ENCODE data around the gene LRRC71.

Gene LRRC71

DNA sequence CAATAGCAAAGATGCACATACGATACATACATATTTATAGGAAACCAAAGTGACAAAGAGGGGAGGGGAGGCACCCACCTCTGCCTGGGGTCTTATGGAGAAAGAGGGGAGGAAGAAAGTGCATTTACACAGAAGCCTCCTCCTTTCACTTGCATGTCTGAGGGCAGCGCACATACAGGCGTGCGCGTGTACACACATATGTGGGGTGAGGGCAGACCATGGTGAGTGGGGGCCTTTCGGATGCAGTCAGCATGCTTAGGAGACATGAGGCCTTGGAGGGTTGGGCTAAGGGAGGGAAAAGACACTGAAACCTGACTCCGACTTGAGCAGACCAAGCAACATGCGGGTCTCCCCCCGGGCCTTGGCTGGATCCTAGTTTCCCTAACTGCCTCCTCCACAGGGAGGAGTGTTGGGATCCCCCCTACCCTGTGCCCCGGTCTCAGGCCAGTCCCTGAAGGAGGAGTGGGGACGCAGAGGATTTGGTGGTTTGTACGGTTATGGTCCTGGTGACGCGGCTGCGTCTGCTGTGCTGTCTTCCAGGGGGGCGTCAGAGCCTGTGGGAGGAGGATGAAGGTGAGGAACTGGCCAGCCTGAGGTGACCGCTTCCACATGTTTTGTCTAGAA, 15.2 kb downstream of the LRRC71 start:
- no peak overlapping the region for H3K27ac ChIP-seq (ENCODE audit: extremely low read depth, low read depth, low read length)
- no peak overlapping the region for H3K4me3 ChIP-seq (ENCODE audit: low read depth, low read length)
- no peaks in the 10 kb centered on the region for H3K4me1 ChIP-seq (ENCODE audit: control insufficient read depth, insufficient read depth, low read length)
- ChIA-PET POLR2A (no interaction called here), CTCF (interaction anchor here (1.2 to 2.0 kb wide), 3 partner anchors 8 to 219 kb away, joined by 3 to 11 read pairs (median 3); no protein-coding TSS in a partner anchor)
- H3K9me3 ChIP-seq (ENCODE audit: control insufficient read depth, insufficient read depth, low read depth, low read length): no peaks in the 10 kb centered on the region
- H3K36me3 ChIP-seq (ENCODE audit: control insufficient read depth in 2 of 2, insufficient read depth in 1 of 2, low read length in 2 of 2): peaks cover 0 to 65% of the 10 kb centered on the region in 2 experiments; a peak in 1 of 3 replicates
- no peak for TF ChIP-seq ZSCAN16 (tag by site-specific recombination; IDR thresholded peaks at IDR 0.05)
- no peak for TF ChIP-seq ZNF266 (tag by site-specific recombination; IDR thresholded peaks at IDR 0.05; ENCODE audit: low read depth)
- TF ChIP-seq ZNF354C (tag by site-specific recombination; IDR thresholded peaks at IDR 0.05; ENCODE audit: borderline replicate concordance, low read depth): no peak
- no peak for TF ChIP-seq PRDM4 (tag by site-specific recombination; IDR thresholded peaks at IDR 0.05)
- TF ChIP-seq ZNF221 (tag by site-specific recombination; IDR thresholded peaks at IDR 0.05; ENCODE audit: borderline replicate concordance): no peak

GRCh38 chr1:156936191-156936590, 15.8 kb downstream of the LRRC71 start:
- Histone ChIP-seq H3K36me3 (ENCODE audit: control insufficient read depth in 2 of 2, insufficient read depth in 1 of 2, low read length in 2 of 2) (peaks cover 0 to 71% of the 10 kb centered on the region in 2 experiments; a peak in 1 of 3 replicates), H3K9me3 (ENCODE audit: control insufficient read depth, insufficient read depth, low read depth, low read length) (no peaks in the 10 kb centered on the region), H3K27ac (ENCODE audit: extremely low read depth, low read depth, low read length) (no peak overlapping the region), H3K4me1 (ENCODE audit: control insufficient read depth, insufficient read depth, low read length) (no peaks in the 10 kb centered on the region), H3K4me3 (ENCODE audit: low read depth, low read length) (no peak overlapping the region)
- POLR2A ChIA-PET: no interaction called here
- CTCF ChIA-PET: interaction anchor here (0.6 to 2.0 kb wide), 4 partner anchors 8 to 229 kb away, joined by 3 to 11 read pairs (median 3); no protein-coding TSS in a partner anchor
- no peak for TF ChIP-seq ZNF777 (tag by site-specific recombination; IDR thresholded peaks at IDR 0.05; ENCODE audit: borderline replicate concordance)
- no peak for TF ChIP-seq PRDM1 (tag by site-specific recombination; IDR thresholded peaks at IDR 0.05)

DNA sequence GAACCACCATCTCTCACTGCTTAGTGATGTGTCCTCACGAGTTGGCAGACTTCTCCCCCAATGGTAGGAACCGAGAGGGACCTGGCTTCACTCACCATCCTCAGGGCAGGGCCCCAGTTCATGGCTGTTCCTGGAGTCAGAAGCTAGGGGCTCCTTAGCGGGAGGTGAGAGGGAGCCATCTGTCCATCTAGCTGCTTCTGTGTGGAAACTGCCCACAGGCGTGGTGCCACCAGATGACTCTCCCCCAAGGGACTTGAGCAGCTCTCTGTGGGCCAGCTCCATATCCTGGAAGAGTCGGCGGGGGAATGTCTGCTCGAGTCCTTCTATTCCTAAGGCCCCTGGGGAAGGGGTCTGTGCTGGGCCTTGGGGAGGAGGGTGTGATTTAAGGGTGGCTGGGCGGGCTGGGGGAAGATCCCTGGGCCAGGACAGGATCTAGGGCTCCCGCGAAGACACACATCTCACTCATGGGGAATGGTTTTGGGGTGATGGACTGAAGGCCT, 16.3 kb downstream of the LRRC71 start:
- Histone ChIP-seq H3K27ac (ENCODE audit: extremely low read depth, low read depth, low read length) (no peak overlapping the region), H3K9me3 (ENCODE audit: control insufficient read depth, insufficient read depth, low read depth, low read length) (no peaks in the 10 kb centered on the region), H3K4me3 (ENCODE audit: low read depth, low read length) (no peak overlapping the region), H3K4me1 (ENCODE audit: control insufficient read depth, insufficient read depth, low read length) (no peaks in the 10 kb centered on the region), H3K36me3 (ENCODE audit: control insufficient read depth in 2 of 2, insufficient read depth in 1 of 2, low read length in 2 of 2) (peaks cover 0 to 76% of the 10 kb centered on the region in 2 experiments; a peak in 1 of 3 replicates)
- TF ChIP-seq ZNF404 (tag by site-specific recombination; IDR thresholded peaks at IDR 0.05) (no peak), IKZF3 (tag by site-specific recombination; IDR thresholded peaks at IDR 0.05) (no peak), HIC1 (tag by site-specific recombination; IDR thresholded peaks at IDR 0.05) (no peak), ZNF311 (tag by site-specific recombination; IDR thresholded peaks at IDR 0.05; ENCODE audit: borderline replicate concordance) (no peak), ZEB2 (tag by site-specific recombination; IDR thresholded peaks at IDR 0.05) (no peak), ZNF530 (tag by site-specific recombination; IDR thresholded peaks at IDR 0.05; ENCODE audit: low read depth) (no peak), ZIC2 (tag by site-specific recombination; IDR thresholded peaks at IDR 0.05) (no peak), ZNF433 (tag by site-specific recombination; IDR thresholded peaks at IDR 0.05; ENCODE audit: low read depth) (no peak), ZFHX2 (tag by site-specific recombination; conservative IDR thresholded peaks at IDR 0.05) (no peak), SETDB1 (IDR thresholded peaks at IDR 0.05; ENCODE audit: insufficient read length, low read length) (no peak)
- TF ChIP-seq, protein P1, sequence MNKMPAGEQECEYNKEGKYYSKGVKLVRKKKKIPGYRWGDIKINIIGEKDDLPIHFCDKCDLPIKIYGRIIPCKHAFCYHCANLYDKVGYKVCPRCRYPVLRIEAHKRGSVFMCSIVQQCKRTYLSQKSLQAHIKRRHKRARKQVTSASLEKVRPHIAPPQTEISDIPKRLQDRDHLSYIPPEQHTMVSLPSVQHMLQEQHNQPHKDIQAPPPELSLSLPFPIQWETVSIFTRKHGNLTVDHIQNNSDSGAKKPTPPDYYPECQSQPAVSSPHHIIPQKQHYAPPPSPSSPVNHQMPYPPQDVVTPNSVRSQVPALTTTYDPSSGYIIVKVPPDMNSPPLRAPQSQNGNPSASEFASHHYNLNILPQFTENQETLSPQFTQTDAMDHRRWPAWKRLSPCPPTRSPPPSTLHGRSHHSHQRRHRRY (tag by site-specific recombination; IDR thresholded peaks at IDR 0.05): no peak
- ChIA-PET POLR2A (no interaction called here), CTCF (interaction anchor here (0.6 to 2.0 kb wide), 7 partner anchors 9 to 230 kb away, joined by 3 to 11 read pairs (median 3); no protein-coding TSS in a partner anchor)
